K562 (cell line): ENCODE results near the gene KIF1A. TPM values are rescaled to one million over a fixed set of nuclear protein-coding genes. Genes with fewer than 3 reads are reported as not detected.

ENCODE experiments used
- ATAC-seq: fragments of 200-7000 bp; cut with Tn5 transposase; 3 replicates; pipeline ENCODE4 v1.9.1; 2020; ENCODE audit warnings: moderate library complexity
- BruUV-seq: library from RNA; stranded (reverse); fragments of 400-500 nt; replicated peaks from 2 replicates; lab custom pipeline; 2021; lab: Mats Ljungman, UMichigan
- CTCF ChIA-PET: fragments of 300-600 bp; formaldehyde crosslinking; extraction: SDS; loops from one replicate; lab custom pipeline; 2021; ENCODE audit warnings: low intra/inter-chr PET ratio; lab: Yijun Ruan, JAX
- POLR2A ChIA-PET: fragments of 300-600, 350-650 bp; sonication (Branson Sonifier 250); formaldehyde crosslinking; extraction: SDS; loops from one replicate; lab custom pipeline; 2021; ENCODE audit warnings: antibody characterized with exemption, inconsistent platforms; lab: Yijun Ruan, JAX
- DNase-seq, 4 experiments: peaks; one replicate each; pipeline versions ENCODE4 v3.0.0 to v3.0.0-alpha.2; 2011 to 2018; ENCODE audit warnings: low spot score in 3 of 4, mixed read lengths in 3 of 4; ENCODE audit errors: extremely low read depth in 1 of 4
- FAIRE-seq: peaks from 2 replicates; lab custom pipeline; 2011; peaks lifted over from hg19 to GRCh38; lab: Jason Lieb, UNC
- H2AFZ ChIP-seq: 2 replicates; pipeline ENCODE4 v1.6.0; 2011; ENCODE audit warnings: low read depth, low read length, control low read depth, inconsistent platforms
- H3K27ac ChIP-seq: fragments of 200-600 bp; 3 replicates; pipeline ENCODE4 v1.8.0; 2011; ENCODE audit warnings: low read depth, mild to moderate bottlenecking, control low read depth, inconsistent platforms, low read length, moderate library complexity, mixed read lengths; ENCODE audit errors: extremely low read depth
- H3K27me3 ChIP-seq, 2 experiments: fragments of 300-600 bp in 1 of 2; 2 replicates in 1 of 2; 3 replicates in 1 of 2; pipeline versions ENCODE4 v1.6.0 to v1.8.0; 2011; ENCODE audit warnings: inconsistent platforms in 2 of 2, low read length in 2 of 2, mild to moderate bottlenecking in 1 of 2, mixed read lengths in 1 of 2, moderate library complexity in 1 of 2; ENCODE audit not compliant: control insufficient read depth in 2 of 2, insufficient read depth in 2 of 2
- H3K36me3 ChIP-seq: fragments of 300-600 bp; 3 replicates; pipeline ENCODE4 v1.8.0; 2011; ENCODE audit warnings: mild to moderate bottlenecking, low read length, inconsistent platforms; ENCODE audit not compliant: control insufficient read depth, insufficient read depth
- H3K4me1 ChIP-seq, 2 experiments: fragments of 200-600 bp in 1 of 2; replicated peaks in 1 of 2; 2 replicates in 1 of 2; 3 replicates in 1 of 2; pipeline versions ENCODE4 v1.5.1 to v1.8.0; 2011; ENCODE audit warnings: inconsistent platforms in 2 of 2, low read length in 2 of 2, mild to moderate bottlenecking in 1 of 2, mixed read lengths in 1 of 2, moderate library complexity in 1 of 2; ENCODE audit not compliant: control insufficient read depth in 2 of 2, insufficient read depth in 2 of 2
- H3K4me2 ChIP-seq: 2 replicates; pipeline ENCODE4 v1.6.1; 2011; ENCODE audit warnings: low read length, control low read depth, inconsistent platforms, mixed read lengths; ENCODE audit not compliant: insufficient read depth
- H3K4me3 ChIP-seq: fragments of 200-600 bp; sonication (generic), shearing (Covaris generic); 2 replicates; pipeline ENCODE4 v1.5.1; 2016; ENCODE audit warnings: control low read depth, inconsistent platforms
- H3K79me2 ChIP-seq: fragments of 200-600 bp; 3 replicates; pipeline ENCODE4 v1.8.0; 2011; ENCODE audit warnings: low read length, inconsistent platforms; ENCODE audit not compliant: control insufficient read depth, insufficient read depth
- H3K9ac ChIP-seq, 2 experiments: 2 replicates each; pipeline versions ENCODE4 v1.6.0 to v1.6.1; 2011; ENCODE audit warnings: low read depth in 2 of 2, low read length in 2 of 2, control low read depth in 1 of 2, inconsistent platforms in 1 of 2, mild to moderate bottlenecking in 1 of 2, mixed read lengths in 1 of 2; ENCODE audit not compliant: insufficient read depth in 1 of 2
- H3K9me1 ChIP-seq: one replicate; pipeline ENCODE4 v1.6.0; 2011; ENCODE audit warnings: inconsistent platforms, mild to moderate bottlenecking, low read length, moderate library complexity; ENCODE audit not compliant: control insufficient read depth, insufficient read depth
- H3K9me3 ChIP-seq: replicated peaks from 2 replicates; pipeline ENCODE4 v1.5.1; 2011; ENCODE audit warnings: low read depth, low read length, inconsistent platforms; ENCODE audit not compliant: control insufficient read depth, insufficient read depth
- H4K20me1 ChIP-seq: replicated peaks from 2 replicates; pipeline ENCODE4 v1.6.1; 2011; ENCODE audit warnings: low read length, inconsistent platforms, mixed read lengths; ENCODE audit not compliant: control insufficient read depth, insufficient read depth
- HDAC1 ChIP-seq, 2 experiments: fragments of 450-650 bp; IDR thresholded peaks; 2 replicates each; pipeline ENCODE4 v1.6.1; 2016 to 2017; ENCODE audit warnings: inconsistent platforms in 1 of 2, mild to moderate bottlenecking in 1 of 2, moderate library complexity in 1 of 2
- HDAC8 ChIP-seq: fragments of 450-650 bp; IDR thresholded peaks from 2 replicates; pipeline ENCODE4 v1.6.1; 2016; ENCODE audit warnings: mild to moderate bottlenecking, missing genetic modification characterization, moderate library complexity, missing compliant biosample characterization
- KHSRP ChIP-seq: fragments of 450-650 bp; IDR thresholded peaks from 2 replicates; pipeline ENCODE4 v1.6.1; 2017
- LCOR ChIP-seq: sonication (generic); formaldehyde crosslinking; IDR thresholded peaks from 2 replicates; pipeline ENCODE4 v1.8.0; 2022; ENCODE audit warnings: mild to moderate bottlenecking, missing genetic modification reagents
- MCM2 ChIP-seq: fragments of 450-650 bp; IDR thresholded peaks from 2 replicates; pipeline ENCODE4 v1.6.1; 2017; ENCODE audit warnings: low read depth, mild to moderate bottlenecking
- MTA2 ChIP-seq: fragments of 450-650 bp; IDR thresholded peaks from 2 replicates; pipeline ENCODE4 v1.6.1; 2016; ENCODE audit warnings: low read depth
- NCOA6 ChIP-seq: fragments of 450-650 bp; IDR thresholded peaks from 2 replicates; pipeline ENCODE4 v1.6.1; 2017; ENCODE audit warnings: mild to moderate bottlenecking
- NFRKB ChIP-seq: fragments of 450-650 bp; IDR thresholded peaks from 2 replicates; pipeline ENCODE4 v1.6.1; 2016; ENCODE audit warnings: low read depth
- POLR3G ChIP-seq: IDR thresholded peaks from 2 replicates; pipeline ENCODE4 v1.6.1; 2011; ENCODE audit not compliant: insufficient read length, insufficient replicate concordance; ENCODE audit errors: extremely low read depth
- SREBF1 ChIP-seq: fragments of 150-350 bp; IDR thresholded peaks from 2 replicates; pipeline ENCODE4 v1.6.1; 2014; ENCODE audit warnings: antibody characterized with exemption, low read depth, low read length, borderline replicate concordance
- ZNF436 ChIP-seq: fragments of 250-450, 450-650 bp; sonication (Bioruptor Pico); formaldehyde crosslinking; IDR thresholded peaks from 2 replicates; pipeline ENCODE4 v1.7.0; 2020; ENCODE audit warnings: mild to moderate bottlenecking
- ZNF589 ChIP-seq: fragments of 200-800 bp; sonication (Bioruptor generic); IDR thresholded peaks from 2 replicates; pipeline ENCODE4 v1.6.1; 2016; ENCODE audit warnings: low read depth, missing genetic modification characterization, missing compliant biosample characterization
- WGBS: fragments of 100-300 bp; shearing (Covaris generic); methylation state at CpG from one replicate; pipeline ENCODE4 v1.1.6; 2016; ENCODE audit warnings: low coverage, mixed read lengths; ENCODE audit not compliant: insufficient coverage; ENCODE audit errors: missing lambda C conversion rate; 5-methylcytosine and 5-hydroxymethylcytosine counted together
- in situ Hi-C: fragments of 300-500 bp; cut with MboI; formaldehyde crosslinking; loops from 4 replicates; pipeline ENCODE4 v1.15.0; 2018; ENCODE audit warnings: inconsistent platforms, mixed read lengths
- intact Hi-C: fragments of 100-400 bp; cut with micrococcal nuclease; formaldehyde crosslinking; loops from 2 replicates; pipeline ENCODE4 v1.14.2; 2022
- polyA plus RNA-seq, 8 experiments: library from polyadenylated mRNA; depleted of rRNA in 4 of 8; stranded (reverse) in 5 of 8; unstranded in 3 of 8; fragments of >200 nt; fragmentation: Nextera tagmentation in 2 of 8; fragmentation: Illumina TruSeq in 1 of 8; extraction: Ambion mirVana in 2 of 8; extraction: Trizol in 1 of 8; gene quantifications; 2 replicates each; pipeline versions ENCODE4 v1.2.1 to v1.2.3, GENCODE V29; 2011 to 2014; ENCODE audit warnings: inconsistent platforms in 1 of 8, missing spikeins in 1 of 8
- total RNA-seq, 7 experiments: library from RNA; depleted of rRNA in 6 of 7; stranded (reverse); fragments of >200 nt in 6 of 7; fragmentation: Illumina TruSeq in 2 of 7; extraction: Trizol in 2 of 7; gene quantifications; 2 replicates each; pipeline versions ENCODE4 v1.2.1 to v1.2.3, GENCODE V29; 2011 to 2021; ENCODE audit warnings: low replicate concordance in 1 of 7
- TF ChIP-seq, protein P1 (sequence below): sonication (generic); formaldehyde crosslinking; IDR thresholded peaks from 2 replicates; pipeline ENCODE4 v1.8.0; 2023; ENCODE audit warnings: mild to moderate bottlenecking, missing genetic modification reagents
- TF ChIP-seq, protein P2 (sequence below), 2 experiments: fragments of 450-650 bp in 1 of 2; IDR thresholded peaks; 2 replicates each; pipeline ENCODE4 v1.6.1; 2011 to 2017; ENCODE audit warnings: low read depth in 2 of 2, antibody characterized with exemption in 1 of 2, borderline replicate concordance in 1 of 2, low read length in 1 of 2, mild to moderate bottlenecking in 1 of 2, mixed read lengths in 1 of 2; ENCODE audit not compliant: control insufficient read depth in 1 of 2

The KIF1A gene
- total and polyA plus RNA-seq, 9 of the 15 experiments (the other 6 are each of a cell fraction or from before 2014, with no cell fraction given): 0.07 to 1.4 (median 0.45) TPM; not detected in 2

- Histone ChIP-seq H3K4me3 (no peak overlapping the region), H3K9me1 (no peaks in the 10 kb centered on the region), H3K27me3 (peaks cover 7 to 74% of the 10 kb centered on the region in 2 experiments; a peak in 4 of 5 replicates)
- FAIRE-seq: no peak
- TF ChIP-seq NFRKB: no peak
- TF ChIP-seq KHSRP: no peak
- TF ChIP-seq, protein P1, sequence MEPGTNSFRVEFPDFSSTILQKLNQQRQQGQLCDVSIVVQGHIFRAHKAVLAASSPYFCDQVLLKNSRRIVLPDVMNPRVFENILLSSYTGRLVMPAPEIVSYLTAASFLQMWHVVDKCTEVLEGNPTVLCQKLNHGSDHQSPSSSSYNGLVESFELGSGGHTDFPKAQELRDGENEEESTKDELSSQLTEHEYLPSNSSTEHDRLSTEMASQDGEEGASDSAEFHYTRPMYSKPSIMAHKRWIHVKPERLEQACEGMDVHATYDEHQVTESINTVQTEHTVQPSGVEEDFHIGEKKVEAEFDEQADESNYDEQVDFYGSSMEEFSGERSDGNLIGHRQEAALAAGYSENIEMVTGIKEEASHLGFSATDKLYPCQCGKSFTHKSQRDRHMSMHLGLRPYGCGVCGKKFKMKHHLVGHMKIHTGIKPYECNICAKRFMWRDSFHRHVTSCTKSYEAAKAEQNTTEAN (CRISPR knock-in tag): no peak
- TF ChIP-seq, protein P2, sequence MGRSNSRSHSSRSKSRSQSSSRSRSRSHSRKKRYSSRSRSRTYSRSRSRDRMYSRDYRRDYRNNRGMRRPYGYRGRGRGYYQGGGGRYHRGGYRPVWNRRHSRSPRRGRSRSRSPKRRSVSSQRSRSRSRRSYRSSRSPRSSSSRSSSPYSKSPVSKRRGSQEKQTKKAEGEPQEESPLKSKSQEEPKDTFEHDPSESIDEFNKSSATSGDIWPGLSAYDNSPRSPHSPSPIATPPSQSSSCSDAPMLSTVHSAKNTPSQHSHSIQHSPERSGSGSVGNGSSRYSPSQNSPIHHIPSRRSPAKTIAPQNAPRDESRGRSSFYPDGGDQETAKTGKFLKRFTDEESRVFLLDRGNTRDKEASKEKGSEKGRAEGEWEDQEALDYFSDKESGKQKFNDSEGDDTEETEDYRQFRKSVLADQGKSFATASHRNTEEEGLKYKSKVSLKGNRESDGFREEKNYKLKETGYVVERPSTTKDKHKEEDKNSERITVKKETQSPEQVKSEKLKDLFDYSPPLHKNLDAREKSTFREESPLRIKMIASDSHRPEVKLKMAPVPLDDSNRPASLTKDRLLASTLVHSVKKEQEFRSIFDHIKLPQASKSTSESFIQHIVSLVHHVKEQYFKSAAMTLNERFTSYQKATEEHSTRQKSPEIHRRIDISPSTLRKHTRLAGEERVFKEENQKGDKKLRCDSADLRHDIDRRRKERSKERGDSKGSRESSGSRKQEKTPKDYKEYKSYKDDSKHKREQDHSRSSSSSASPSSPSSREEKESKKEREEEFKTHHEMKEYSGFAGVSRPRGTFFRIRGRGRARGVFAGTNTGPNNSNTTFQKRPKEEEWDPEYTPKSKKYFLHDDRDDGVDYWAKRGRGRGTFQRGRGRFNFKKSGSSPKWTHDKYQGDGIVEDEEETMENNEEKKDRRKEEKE (IDR thresholded peaks at IDR 0.05; ENCODE audit: borderline replicate concordance in 1 of 2, control insufficient read depth in 1 of 2, low read depth in 2 of 2, low read length in 1 of 2): no peak
- no peak for TF ChIP-seq HDAC8 (tag)
- TF ChIP-seq MCM2: no peak
- TF ChIP-seq ZNF589: no peak
- TF ChIP-seq MTA2: no peak
- no peak for TF ChIP-seq POLR3G
- no peak for TF ChIP-seq HDAC1 (IDR thresholded peaks at IDR 0.05)
- no peak for TF ChIP-seq ZNF436 (CRISPR knock-in tag)
- no peak for TF ChIP-seq NCOA6
- no peak for TF ChIP-seq SREBF1
- TF ChIP-seq LCOR (CRISPR knock-in tag): no peak
- TF ChIP-seq, all 486 proteins: peak for 0
- Histone ChIP-seq H3K27ac (no peak overlapping the region), H3K36me3 (no peaks in the 10 kb centered on the region), H4K20me1 (no peaks in the 10 kb centered on the region), H3K9me3 (no peaks in the 10 kb centered on the region), H3K4me1 (peaks cover 0 to 4% of the 10 kb centered on the region in 2 experiments; a peak in 1 of 5 replicates), H3K79me2 (no peaks in the 10 kb centered on the region), H3K9ac (no peak overlapping the region), H2AFZ (no peak overlapping the region), H3K4me2 (no peak overlapping the region)
- DNase-seq: no peak
- in situ Hi-C loops: no loop called here
- BruUV-seq: no TSS peak
- intact Hi-C loops: no loop called here
- 5% methylated on average over 6 of the region's 11 CpGs for WGBS
- ChIA-PET CTCF (no interaction called here), POLR2A (interaction anchor here (0.7 kb wide), 1 partner anchor 11 kb away, joined by 3 read pairs; no protein-coding TSS in a partner anchor)
- ATAC-seq: no peak
These were observed 24.6 kb downstream of the KIF1A start for GRCh38 chr2:240795454-240795853.
